ENCODE data around the gene SLC37A2.

DNA sequence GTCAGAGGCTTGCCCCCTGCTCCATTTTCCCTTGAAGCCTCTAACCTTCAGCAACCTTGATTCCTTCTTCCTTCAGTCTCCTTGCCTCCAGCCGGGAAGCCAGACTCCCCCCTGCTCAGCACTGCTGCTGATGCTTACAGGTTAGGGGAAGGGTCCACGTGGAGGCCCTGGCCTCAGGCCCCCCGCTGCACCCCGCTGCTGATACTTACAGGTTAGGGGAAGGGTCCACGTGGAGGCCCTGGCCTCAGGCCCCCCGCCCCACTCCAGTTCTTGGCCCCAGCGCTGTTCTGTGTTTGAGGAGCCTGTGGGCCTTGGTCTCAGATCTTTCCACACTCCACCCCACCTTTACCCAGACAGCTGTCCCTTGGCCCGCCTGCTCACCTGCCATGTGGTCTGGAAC, 75.9 kb downstream of the SLC37A2 start:
- no peak for TF ChIP-seq POLR2A (IDR thresholded peaks at IDR 0.05; ENCODE audit: low read depth, low read length)
- TF ChIP-seq POLR2AphosphoS5 (IDR thresholded peaks at IDR 0.05; ENCODE audit: low read depth, low read length): no peak
- TF ChIP-seq TAF1 (IDR thresholded peaks at IDR 0.05; ENCODE audit: borderline replicate concordance, low read depth, low read length): no peak

Data from GM12892 (cell line).